HG03432 (cell line): ENCODE data around the gene HTRA3.

Source experiments
- ATAC-seq: cut with Tn5 transposase; IDR thresholded peaks from one replicate; pipeline ENCODE4 v1.9.1; 2021; ENCODE audit warnings: mild to moderate bottlenecking, moderate library complexity; ENCODE audit not compliant: unreplicated experiment

HTRA3 gene

GRCh38 chr4:8265171-8265929 is 4.2 kb upstream of the HTRA3 start:
- ATAC-seq, result no peak

- no peak for ATAC-seq
Measured at GRCh38 chr4:8266088-8266487, 3.5 kb upstream of the HTRA3 start.

GRCh38 chr4:8266508-8266907 is 3.0 kb upstream of the HTRA3 start:
- ATAC-seq, result no peak

- ATAC-seq, result no peak
Measured at GRCh38 chr4:8267077-8267476, 2.5 kb upstream of the HTRA3 start.

GRCh38 chr4:8268211-8268610 is 1.3 kb upstream of the HTRA3 start:
- ATAC-seq, result no peak

GRCh38 chr4:8268901-8269534 is 536 bp upstream of the HTRA3 start:
- no peak for ATAC-seq

- ATAC-seq, result no peak
Measured at GRCh38 chr4:8270418-8270771, 841 bp downstream of the HTRA3 start.

- no peak for ATAC-seq
Measured at GRCh38 chr4:8270912-8271815, 1.6 kb downstream of the HTRA3 start.

- no peak for ATAC-seq
Measured at GRCh38 chr4:8271821-8272220, 2.3 kb downstream of the HTRA3 start.

GRCh38 chr4:8272472-8273428 is 3.2 kb downstream of the HTRA3 start:
- ATAC-seq, result no peak

GRCh38 chr4:8273450-8273849 is 3.9 kb downstream of the HTRA3 start:
- ATAC-seq, result no peak

- no peak for ATAC-seq
Measured at GRCh38 chr4:8274066-8274652, 4.6 kb downstream of the HTRA3 start.

GRCh38 chr4:8274765-8275547 is 5.4 kb downstream of the HTRA3 start:
- ATAC-seq, result no peak

GRCh38 chr4:8275548-8275910 is 6.0 kb downstream of the HTRA3 start:
- ATAC-seq, result no peak

GRCh38 chr4:8276358-8277240 is 7.0 kb downstream of the HTRA3 start:
- no peak for ATAC-seq

- ATAC-seq, result no peak
Measured at GRCh38 chr4:8277356-8278008, 7.9 kb downstream of the HTRA3 start.

- no peak for ATAC-seq
Measured at GRCh38 chr4:8278009-8278395, 8.4 kb downstream of the HTRA3 start.
